Measurements from ENCODE around the gene VRK3.

VRK3 gene

GRCh38 chr19:50036908-50037307 is 11.7 kb upstream of the VRK3 start:
- in situ Hi-C loops (cut with MboI; ENCODE audit: low sequenced_read_pairs): no loop called here

- in situ Hi-C loops (cut with MboI; ENCODE audit: low sequenced_read_pairs): no loop called here
Observed at GRCh38 chr19:50030937-50031336, 5.8 kb upstream of the VRK3 start.

- in situ Hi-C loops (cut with MboI; ENCODE audit: low sequenced_read_pairs): no loop called here
Observed at GRCh38 chr19:50030225-50030624, 5.1 kb upstream of the VRK3 start.

GRCh38 chr19:50026550-50026906 is 1.4 kb upstream of the VRK3 start:
- in situ Hi-C loops (cut with MboI; ENCODE audit: low sequenced_read_pairs): no loop called here

GRCh38 chr19:50025794-50026549 is 800 bp upstream of the VRK3 start, which contains the start of gene ZNF473:
Gene ZNF473 (plus strand): TSS chr19:50026005. CDS start chr19:50031083, 5,078 bp downstream.
- in situ Hi-C loops (cut with MboI; ENCODE audit: low sequenced_read_pairs): no loop called here

GRCh38 chr19:50024719-50025021 is 502 bp downstream of the VRK3 start:
- in situ Hi-C loops (cut with MboI; ENCODE audit: low sequenced_read_pairs): no loop called here

GRCh38 chr19:50022823-50023222 is 2.3 kb downstream of the VRK3 start:
- in situ Hi-C loops (cut with MboI; ENCODE audit: low sequenced_read_pairs): no loop called here

GRCh38 chr19:50020481-50020880 is 4.7 kb downstream of the VRK3 start:
- in situ Hi-C loops (cut with MboI; ENCODE audit: low sequenced_read_pairs): no loop called here

GRCh38 chr19:50016225-50016807 is 8.9 kb downstream of the VRK3 start:
- in situ Hi-C loops (cut with MboI; ENCODE audit: low sequenced_read_pairs): no loop called here

- in situ Hi-C loops (cut with MboI; ENCODE audit: low sequenced_read_pairs): no loop called here
Observed at GRCh38 chr19:50008532-50008931, 16.6 kb downstream of the VRK3 start.

- in situ Hi-C loops (cut with MboI; ENCODE audit: low sequenced_read_pairs): no loop called here
Observed at GRCh38 chr19:50007947-50008346, 17.2 kb downstream of the VRK3 start.

- in situ Hi-C loops (cut with MboI; ENCODE audit: low sequenced_read_pairs): no loop called here
Observed at GRCh38 chr19:50007170-50007569, 18.0 kb downstream of the VRK3 start.

- in situ Hi-C loops (cut with MboI; ENCODE audit: low sequenced_read_pairs): no loop called here
Observed at GRCh38 chr19:50005428-50005827, 19.7 kb downstream of the VRK3 start.

- in situ Hi-C loops (cut with MboI; ENCODE audit: low sequenced_read_pairs): no loop called here
Observed at GRCh38 chr19:50003810-50004419, 21.3 kb downstream of the VRK3 start.

- in situ Hi-C loops (cut with MboI; ENCODE audit: low sequenced_read_pairs): no loop called here
Observed at GRCh38 chr19:50003254-50003788, 21.9 kb downstream of the VRK3 start.

GRCh38 chr19:50002386-50002960 is 22.7 kb downstream of the VRK3 start:
- in situ Hi-C loops (cut with MboI; ENCODE audit: low sequenced_read_pairs): no loop called here

GRCh38 chr19:50001775-50002174 is 23.4 kb downstream of the VRK3 start:
- in situ Hi-C loops (cut with MboI; ENCODE audit: low sequenced_read_pairs): no loop called here

- in situ Hi-C loops (cut with MboI; ENCODE audit: low sequenced_read_pairs): no loop called here
Observed at GRCh38 chr19:50000841-50001557, 24.2 kb downstream of the VRK3 start.

- in situ Hi-C loops (cut with MboI; ENCODE audit: low sequenced_read_pairs): no loop called here
Observed at GRCh38 chr19:50000038-50000840, 24.9 kb downstream of the VRK3 start.

GRCh38 chr19:49999371-50000010 is 25.7 kb downstream of the VRK3 start:
- in situ Hi-C loops (cut with MboI; ENCODE audit: low sequenced_read_pairs): no loop called here
